PC-3 (cell line): ENCODE results near the gene GGACT. TPM values are rescaled to one million over a fixed set of nuclear protein-coding genes. Genes with fewer than 3 reads are reported as not detected.

ENCODE experiments used
- ATAC-seq: fragments of 200-7000 bp; cut with Tn5 transposase; 2 replicates; pipeline ENCODE4 v1.9.1; 2020; ENCODE audit warnings: mild to moderate bottlenecking, moderate library complexity
- BruUV-seq: library from RNA; stranded (reverse); fragments of 400-500 nt; replicated peaks from 2 replicates; lab custom pipeline; 2021; lab: Mats Ljungman, UMichigan
- CTCF ChIA-PET: fragments of 300-600 bp; sonication (Branson Sonifier 250); formaldehyde crosslinking; loops from one replicate; lab custom pipeline; 2022; ENCODE audit warnings: antibody characterized with exemption; lab: Charles Lee
- POLR2A ChIA-PET: fragments of 300-600 bp; sonication (Branson Sonifier 250); formaldehyde crosslinking; loops from one replicate; lab custom pipeline; 2022; ENCODE audit warnings: antibody characterized with exemption; ENCODE audit not compliant: unreplicated experiment; lab: Charles Lee
- DNase-seq: peaks from one replicate; pipeline ENCODE4 v3.0.0-alpha.2; 2015
- H2AFZ ChIP-seq: fragments of 300-600 bp; sonication (generic); 2 replicates; pipeline ENCODE4 v1.6.0; 2016; ENCODE audit warnings: antibody characterized with exemption, low read length
- H3F3A ChIP-seq: fragments of 300-600 bp; sonication (generic); one replicate; pipeline ENCODE4 v1.6.0; 2017; ENCODE audit warnings: antibody characterized with exemption, low read length, control low read depth, mild to moderate bottlenecking; ENCODE audit not compliant: unreplicated experiment
- H3K27ac ChIP-seq: fragments of 300-600 bp; sonication (generic); 2 replicates; pipeline ENCODE4 v1.5.1; 2016; ENCODE audit warnings: mild to moderate bottlenecking, low read length
- H3K27me3 ChIP-seq: fragments of 300-600 bp; sonication (generic); 2 replicates; pipeline ENCODE4 v1.6.1; 2016; ENCODE audit warnings: low read length, mixed read lengths
- H3K36me3 ChIP-seq: fragments of 300-600 bp; sonication (generic); 2 replicates; pipeline ENCODE4 v1.6.1; 2016; ENCODE audit warnings: low read depth, mixed run types, low read length, mixed read lengths
- H3K4me1 ChIP-seq: fragments of 300-600 bp; sonication (generic); 2 replicates; pipeline ENCODE4 v1.5.1; 2016; ENCODE audit warnings: low read length; ENCODE audit not compliant: insufficient read depth
- H3K4me2 ChIP-seq: fragments of 300-600 bp; sonication (generic); 2 replicates; pipeline ENCODE4 v1.6.0; 2016; ENCODE audit warnings: low read length
- H3K4me3 ChIP-seq: fragments of 300-600 bp; sonication (generic); 2 replicates; pipeline ENCODE4 v1.5.1; 2016; ENCODE audit warnings: mild to moderate bottlenecking, low read length, mixed read lengths
- H3K79me2 ChIP-seq: fragments of 300-600 bp; sonication (generic); 2 replicates; pipeline ENCODE4 v1.6.1; 2017; ENCODE audit warnings: low read length, mixed read lengths
- H3K9ac ChIP-seq: fragments of 300-600 bp; sonication (generic); 2 replicates; pipeline ENCODE4 v1.6.0; 2016; ENCODE audit warnings: mild to moderate bottlenecking, low read length
- H3K9me2 ChIP-seq: fragments of 300-600 bp; sonication (generic); replicated peaks from 2 replicates; pipeline ENCODE4 v1.6.1; 2016; ENCODE audit warnings: mixed run types, low read length, mixed read lengths
- H3K9me3 ChIP-seq: fragments of 300-600 bp; sonication (generic); 2 replicates; pipeline ENCODE4 v1.6.1; 2016; ENCODE audit warnings: low read length, mixed read lengths
- H4K20me1 ChIP-seq: fragments of 300-600 bp; sonication (generic); 2 replicates; pipeline ENCODE4 v1.6.1; 2016; ENCODE audit warnings: low read length, mixed read lengths
- EZH2 ChIP-seq: fragments of 300-600 bp; sonication (generic); IDR thresholded peaks from one replicate; pipeline ENCODE4 v1.6.1; 2017; ENCODE audit warnings: antibody characterized with exemption, mild to moderate bottlenecking, low read length; ENCODE audit not compliant: unreplicated experiment
- EZH2phosphoT487 ChIP-seq: fragments of 300-600 bp; sonication (generic); IDR thresholded peaks from 2 replicates; pipeline ENCODE4 v1.6.1; 2018; ENCODE audit warnings: mild to moderate bottlenecking, antibody characterized with exemption, low read length, borderline replicate concordance
- intact Hi-C: fragments of 100-400 bp; cut with micrococcal nuclease; formaldehyde crosslinking; loops from 2 replicates; pipeline ENCODE4 v1.9.0; 2023
- total RNA-seq: library from RNA; depleted of rRNA; stranded (reverse); fragments of >200 nt; gene quantifications from 2 replicates; pipeline ENCODE4 v1.2.3, GENCODE V29; 2014
- TF ChIP-seq, protein P1 (sequence below): fragments of 300-600 bp; sonication (generic); conservative IDR thresholded peaks from 2 replicates; pipeline ENCODE4 v1.5.1; 2017; ENCODE audit warnings: antibody characterized with exemption, low read depth, mild to moderate bottlenecking, low read length

GGACT gene
- total RNA-seq, 1 experiment from 2014 or later: 0.77 TPM

GRCh38 chr13:100495455-100495854, 93.1 kb downstream of the GGACT start:
- Histone ChIP-seq H3F3A (no peaks in the 10 kb centered on the region), H4K20me1 (no peaks in the 10 kb centered on the region), H3K9me2 (no peaks in the 10 kb centered on the region), H3K36me3 (no peaks in the 10 kb centered on the region), H2AFZ (no peak overlapping the region), H3K9me3 (no peaks in the 10 kb centered on the region), H3K27ac (no peak overlapping the region), H3K79me2 (no peaks in the 10 kb centered on the region), H3K27me3 (no peaks in the 10 kb centered on the region), H3K4me1 (no peaks in the 10 kb centered on the region), H3K4me3 (no peak overlapping the region), H3K9ac (no peak overlapping the region), H3K4me2 (no peak overlapping the region)
- intact Hi-C loops: no loop called here
- ATAC-seq (no peak), DNase-seq (no peak)
- ChIA-PET CTCF (interaction anchor here (0.7 kb wide), 1 partner anchor 104 kb away, joined by 4 read pairs; no protein-coding TSS in a partner anchor), POLR2A (no interaction called here)
- no peak for TF ChIP-seq EZH2
- TF ChIP-seq EZH2phosphoT487: no peak
- TF ChIP-seq, protein P1, sequence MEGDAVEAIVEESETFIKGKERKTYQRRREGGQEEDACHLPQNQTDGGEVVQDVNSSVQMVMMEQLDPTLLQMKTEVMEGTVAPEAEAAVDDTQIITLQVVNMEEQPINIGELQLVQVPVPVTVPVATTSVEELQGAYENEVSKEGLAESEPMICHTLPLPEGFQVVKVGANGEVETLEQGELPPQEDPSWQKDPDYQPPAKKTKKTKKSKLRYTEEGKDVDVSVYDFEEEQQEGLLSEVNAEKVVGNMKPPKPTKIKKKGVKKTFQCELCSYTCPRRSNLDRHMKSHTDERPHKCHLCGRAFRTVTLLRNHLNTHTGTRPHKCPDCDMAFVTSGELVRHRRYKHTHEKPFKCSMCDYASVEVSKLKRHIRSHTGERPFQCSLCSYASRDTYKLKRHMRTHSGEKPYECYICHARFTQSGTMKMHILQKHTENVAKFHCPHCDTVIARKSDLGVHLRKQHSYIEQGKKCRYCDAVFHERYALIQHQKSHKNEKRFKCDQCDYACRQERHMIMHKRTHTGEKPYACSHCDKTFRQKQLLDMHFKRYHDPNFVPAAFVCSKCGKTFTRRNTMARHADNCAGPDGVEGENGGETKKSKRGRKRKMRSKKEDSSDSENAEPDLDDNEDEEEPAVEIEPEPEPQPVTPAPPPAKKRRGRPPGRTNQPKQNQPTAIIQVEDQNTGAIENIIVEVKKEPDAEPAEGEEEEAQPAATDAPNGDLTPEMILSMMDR: no peak
- BruUV-seq: no TSS peak

- DNase-seq: no peak
- Histone ChIP-seq H3K27me3 (no peaks in the 10 kb centered on the region), H3K9me3 (no peaks in the 10 kb centered on the region), H3K27ac (no peak overlapping the region), H3K9me2 (no peaks in the 10 kb centered on the region), H3K79me2 (no peaks in the 10 kb centered on the region), H3F3A (no peaks in the 10 kb centered on the region), H3K4me2 (no peak overlapping the region), H2AFZ (no peak overlapping the region), H3K4me3 (no peak overlapping the region), H3K36me3 (no peaks in the 10 kb centered on the region), H4K20me1 (no peaks in the 10 kb centered on the region), H3K9ac (no peak overlapping the region), H3K4me1 (no peaks in the 10 kb centered on the region)
- TF ChIP-seq EZH2phosphoT487 (no peak), EZH2 (no peak)
- TF ChIP-seq, protein P1: no peak
- no TSS peak for BruUV-seq
- ChIA-PET POLR2A (no interaction called here), CTCF (no interaction called here)
- no peak for ATAC-seq
- intact Hi-C loops: no loop called here
These were observed 95.2 kb downstream of the GGACT start for GRCh38 chr13:100493418-100493817.

DNA sequence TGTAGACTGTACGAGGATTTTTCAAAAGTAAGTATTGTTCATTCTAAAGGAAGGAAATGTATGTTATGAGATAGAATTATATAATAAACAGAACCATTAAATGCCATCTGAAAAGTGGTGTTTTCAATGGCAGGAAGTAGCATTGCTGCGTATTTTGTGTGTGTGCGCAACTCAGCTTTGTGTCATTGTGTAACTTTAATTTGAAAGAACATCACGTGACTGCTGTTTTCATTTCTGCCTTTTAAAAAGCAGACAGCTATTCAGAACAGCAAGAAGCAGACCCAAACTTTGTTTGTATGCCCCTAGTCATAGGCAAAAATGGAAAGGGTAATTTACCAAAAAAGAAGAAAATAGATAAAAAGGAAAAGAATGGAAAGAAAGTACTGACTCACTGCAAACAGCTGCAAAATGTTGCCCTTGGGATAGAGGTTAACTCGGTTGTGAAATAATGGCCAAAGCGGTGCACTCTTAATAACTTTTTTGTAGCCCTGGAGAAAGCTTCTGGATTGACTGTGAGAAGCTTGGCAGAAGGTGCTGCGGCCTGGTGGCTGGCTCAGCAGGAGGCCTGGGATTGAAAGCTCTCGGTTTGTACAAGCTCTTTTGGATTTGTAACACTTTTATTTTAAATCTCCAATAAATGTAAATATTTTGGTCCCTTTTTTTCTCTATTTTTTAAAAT, 97.3 kb downstream of the GGACT start:
- H2AFZ ChIP-seq: no peak overlapping the region

More for the DNA sequence above, 97.3 kb downstream of the GGACT start:
- Histone ChIP-seq H3K36me3 (no peaks in the 10 kb centered on the region), H3K9me3 (no peaks in the 10 kb centered on the region), H3K27ac (no peak overlapping the region), H3K4me3 (no peak overlapping the region), H3K4me1 (no peaks in the 10 kb centered on the region), H3K79me2 (no peaks in the 10 kb centered on the region), H3K27me3 (no peaks in the 10 kb centered on the region), H3F3A (no peaks in the 10 kb centered on the region), H3K4me2 (no peak overlapping the region), H4K20me1 (no peaks in the 10 kb centered on the region), H3K9me2 (no peaks in the 10 kb centered on the region), H3K9ac (no peak overlapping the region)
- intact Hi-C loops: no loop called here
- BruUV-seq: no TSS peak
- ATAC-seq: no peak
- DNase-seq: no peak
- ChIA-PET POLR2A (no interaction called here), CTCF (interaction anchor here (0.6 kb wide), 1 partner anchor 256 kb away, joined by 5 read pairs; no protein-coding TSS in a partner anchor)
- TF ChIP-seq EZH2 (no peak), EZH2phosphoT487 (no peak)
- TF ChIP-seq, protein P1: no peak
